Endodermal cell (in vitro differentiated cells): Measurements from ENCODE around the gene BCL2L11. TPM values are rescaled to one million over a fixed set of nuclear protein-coding genes. Genes with fewer than 3 reads are reported as not detected.

Experiments
- DNase-seq: peaks from one replicate; pipeline ENCODE4 v3.0.0-alpha.2; 2017
- H3K27ac ChIP-seq: 2 replicates; pipeline ENCODE4 v1.5.1; 2013; ENCODE audit warnings: mild to moderate bottlenecking, low read depth, low read length, moderate library complexity
- H3K27me3 ChIP-seq: 2 replicates; pipeline ENCODE4 v1.6.1; 2013; ENCODE audit warnings: mild to moderate bottlenecking, low read length, moderate library complexity; ENCODE audit not compliant: insufficient read depth, control insufficient read depth, poor library complexity, severe bottlenecking
- H3K36me3 ChIP-seq: 2 replicates; pipeline ENCODE4 v1.7.0; 2013; ENCODE audit warnings: mild to moderate bottlenecking, low read length, moderate library complexity; ENCODE audit not compliant: control insufficient read depth, insufficient read depth
- H3K4me1 ChIP-seq: one replicate; pipeline ENCODE4 v1.7.0; 2013; ENCODE audit warnings: low read length; ENCODE audit not compliant: control insufficient read depth, insufficient read depth
- H3K4me3 ChIP-seq: 2 replicates; pipeline ENCODE4 v1.5.1; 2013; ENCODE audit warnings: mild to moderate bottlenecking, low read length, moderate library complexity
- H3K9ac ChIP-seq: 2 replicates; pipeline ENCODE4 v1.6.1; 2013; ENCODE audit warnings: mild to moderate bottlenecking, low read length, moderate library complexity; ENCODE audit not compliant: poor library complexity, severe bottlenecking; ENCODE audit errors: extremely low read depth
- H3K9me3 ChIP-seq: 2 replicates; pipeline ENCODE4 v1.6.1; 2013; ENCODE audit warnings: mild to moderate bottlenecking, low read length, moderate library complexity; ENCODE audit not compliant: control insufficient read depth
- H3K27ac Mint-ChIP-seq: 2 replicates; pipeline ENCODE4 v1.8.0; 2020; ENCODE audit warnings: mixed read lengths
- H3K27me3 Mint-ChIP-seq: 2 replicates; pipeline ENCODE4 v1.8.0; 2021; ENCODE audit warnings: mild to moderate bottlenecking, mixed read lengths; ENCODE audit not compliant: insufficient read depth
- H3K36me3 Mint-ChIP-seq: 2 replicates; pipeline ENCODE4 v1.8.0; 2020; ENCODE audit warnings: low read depth, mixed read lengths
- H3K4me1 Mint-ChIP-seq: 2 replicates; pipeline ENCODE4 v1.8.0; 2020; ENCODE audit warnings: mixed read lengths
- H3K4me3 Mint-ChIP-seq: 2 replicates; pipeline ENCODE4 v1.8.0; 2020; ENCODE audit warnings: mild to moderate bottlenecking, moderate library complexity, mixed read lengths
- H3K9me3 Mint-ChIP-seq: 2 replicates; pipeline ENCODE4 v1.8.0; 2020; ENCODE audit warnings: mild to moderate bottlenecking, mixed read lengths
- CTCF ChIP-seq: fragments of 200-600 bp; sonication (generic); conservative IDR thresholded peaks from 2 replicates; pipeline ENCODE4 v1.5.0; 2021; ENCODE audit warnings: antibody characterized with exemption, mild to moderate bottlenecking
- WGBS, 2 experiments: methylation state at CpG; one replicate each; pipeline versions ENCODE4 v1.1.5 to v1.1.7; 2013; ENCODE audit warnings: missing lambda C conversion rate in 2 of 2, mixed read lengths in 1 of 2; ENCODE audit not compliant: insufficient coverage in 1 of 2, insufficient read length in 1 of 2; 5-methylcytosine and 5-hydroxymethylcytosine counted together
- total RNA-seq, 2 donors: library from RNA; stranded (reverse); fragmentation: NEBNext Ultra II Directional in 1 of 2; extraction: Animal tissue kit (Norgen Biotek cat#: 25700) in 1 of 2; gene quantifications; 2 replicates in 1 of 2; 3 replicates in 1 of 2; pipeline ENCODE4 v1.2.1, GENCODE V29; 2021

Gene BCL2L11
- total RNA-seq, 2 donors from 2014 or later, result 16.7 to 21.0 TPM

GRCh38 chr2:111165084-111165483 is 44.4 kb downstream of the BCL2L11 start:
- no peaks in the 10 kb centered on the region for H3K27me3 ChIP-seq
- peaks cover 24% of the 10 kb centered on the region for H3K36me3 ChIP-seq
- Mint-ChIP-seq H3K27ac (no peak overlapping the region), H3K27me3 (no peaks in the 10 kb centered on the region), H3K9me3 (no peaks in the 10 kb centered on the region), H3K4me3 (no peak overlapping the region), H3K4me1 (peaks cover 61% of the 10 kb centered on the region), H3K36me3 (peaks cover 27% of the 10 kb centered on the region)
- H3K4me1 ChIP-seq, result peaks cover 18% of the 10 kb centered on the region
- 92% methylated on average over 7 of the region's 7 CpGs for WGBS, 2 experiments
- no peak for TF ChIP-seq CTCF
- no peak overlapping the region for H3K9ac ChIP-seq
- H3K9me3 ChIP-seq, result no peaks in the 10 kb centered on the region
- H3K27ac ChIP-seq, result no peak overlapping the region
- no peak for DNase-seq
- H3K4me3 ChIP-seq, result no peak overlapping the region

- no peak overlapping the region for H3K4me3 ChIP-seq
- H3K9me3 Mint-ChIP-seq, result no peaks in the 10 kb centered on the region
- no peaks in the 10 kb centered on the region for H3K27me3 Mint-ChIP-seq
- WGBS, 2 experiments, result 93% methylated on average over 3 to 5 of the region's 5 CpGs
- peaks cover 22% of the 10 kb centered on the region for H3K36me3 Mint-ChIP-seq
- no peak overlapping the region for H3K27ac Mint-ChIP-seq
- H3K4me1 ChIP-seq, result peaks cover 18% of the 10 kb centered on the region
- H3K9ac ChIP-seq, result no peak overlapping the region
- no peak overlapping the region for H3K4me3 Mint-ChIP-seq
- H3K27me3 ChIP-seq, result no peaks in the 10 kb centered on the region
- H3K36me3 ChIP-seq, result peaks cover 24% of the 10 kb centered on the region
- H3K9me3 ChIP-seq, result no peaks in the 10 kb centered on the region
- DNase-seq, result no peak
- no peak for TF ChIP-seq CTCF
- H3K27ac ChIP-seq, result no peak overlapping the region
- peaks cover 56% of the 10 kb centered on the region for H3K4me1 Mint-ChIP-seq
Observed at GRCh38 chr2:111166115-111166514, 45.4 kb downstream of the BCL2L11 start.

- DNase-seq, result peak; percentile 26
Observed at GRCh38 chr2:111167076-111167862, 46.6 kb downstream of the BCL2L11 start.

More at GRCh38 chr2:111167076-111167862, 46.6 kb downstream of the BCL2L11 start:
- Histone ChIP-seq H3K9me3 (no peaks in the 10 kb centered on the region), H3K4me1 (peaks cover 19% of the 10 kb centered on the region), H3K36me3 (peaks cover 16% of the 10 kb centered on the region), H3K27me3 (no peaks in the 10 kb centered on the region), H3K4me3 (no peak overlapping the region), H3K27ac (no peak overlapping the region), H3K9ac (no peak overlapping the region)
- TF ChIP-seq CTCF, result no peak
- H3K9me3 Mint-ChIP-seq, result no peaks in the 10 kb centered on the region
- peaks cover 56% of the 10 kb centered on the region for H3K4me1 Mint-ChIP-seq
- WGBS, 2 experiments, result 92 to 97% methylated on average over 4 to 9 of the region's 9 CpGs
- no peak overlapping the region for H3K4me3 Mint-ChIP-seq
- H3K36me3 Mint-ChIP-seq, result peaks cover 15% of the 10 kb centered on the region
- no peak overlapping the region for H3K27ac Mint-ChIP-seq
- H3K27me3 Mint-ChIP-seq, result no peaks in the 10 kb centered on the region
